HG03280 (cell line): ENCODE measurements around the gene ZNF285.
"Not testable (repeated sequence)": the region's sequence is repeated elsewhere in the genome, so short reads cannot be mapped to it uniquely, and the experiment has no call there.

Experiments
- ATAC-seq: cut with Tn5 transposase; IDR thresholded peaks from one replicate; pipeline ENCODE4 v1.9.1; 2021; ENCODE audit warnings: mild to moderate bottlenecking, moderate library complexity; ENCODE audit not compliant: unreplicated experiment

Gene ZNF285

DNA sequence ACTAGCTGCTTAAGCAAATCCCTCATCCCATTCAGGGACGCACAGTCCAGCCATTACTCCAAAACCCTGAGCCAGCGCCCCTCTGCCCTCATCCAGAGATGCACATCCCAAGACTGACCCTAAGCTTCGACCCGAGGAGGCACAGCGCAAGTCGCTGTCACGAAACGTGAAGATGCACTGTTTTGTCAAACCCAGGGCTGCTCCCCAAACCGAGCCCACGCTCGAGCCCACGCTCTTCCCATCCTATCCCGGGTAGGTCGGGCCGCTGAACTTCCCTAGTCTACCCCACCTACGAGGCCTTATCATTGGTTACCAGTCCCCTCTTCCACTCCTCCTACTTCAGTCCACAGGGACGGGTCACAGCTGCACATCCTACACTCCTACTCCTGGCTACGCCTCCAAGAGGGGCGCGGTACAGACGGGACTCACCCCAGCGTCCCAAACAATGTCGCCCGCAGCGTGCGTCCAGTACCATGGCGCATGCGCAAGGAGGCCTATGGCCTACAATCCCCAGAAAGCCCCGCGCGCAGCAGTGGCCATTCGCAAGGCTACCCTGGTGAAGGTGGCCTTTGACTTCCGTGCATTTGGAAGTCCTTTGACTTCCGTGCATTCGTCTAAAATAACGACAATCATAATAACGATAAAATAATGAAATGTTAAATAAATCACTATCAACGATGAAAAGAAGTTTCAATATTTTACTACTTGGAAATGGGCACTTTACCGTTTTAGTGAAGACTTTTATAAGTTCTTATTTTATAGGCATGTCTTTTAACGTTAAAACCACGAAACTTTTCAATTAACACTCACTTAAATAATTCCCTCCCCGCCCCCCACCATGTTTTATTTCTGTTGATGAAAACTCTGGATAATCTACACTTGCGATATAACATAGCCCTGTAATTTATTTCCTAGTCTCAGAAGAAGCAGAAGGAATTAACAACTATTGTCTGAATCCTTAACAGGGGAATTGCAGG is at the start of gene ZNF285:
TSS of gene ZNF285 (minus strand) at position 470 of the 977 bp plus-strand sequence. CDS start 4,395 bp downstream, outside the sequence.
- no peak for ATAC-seq

DNA sequence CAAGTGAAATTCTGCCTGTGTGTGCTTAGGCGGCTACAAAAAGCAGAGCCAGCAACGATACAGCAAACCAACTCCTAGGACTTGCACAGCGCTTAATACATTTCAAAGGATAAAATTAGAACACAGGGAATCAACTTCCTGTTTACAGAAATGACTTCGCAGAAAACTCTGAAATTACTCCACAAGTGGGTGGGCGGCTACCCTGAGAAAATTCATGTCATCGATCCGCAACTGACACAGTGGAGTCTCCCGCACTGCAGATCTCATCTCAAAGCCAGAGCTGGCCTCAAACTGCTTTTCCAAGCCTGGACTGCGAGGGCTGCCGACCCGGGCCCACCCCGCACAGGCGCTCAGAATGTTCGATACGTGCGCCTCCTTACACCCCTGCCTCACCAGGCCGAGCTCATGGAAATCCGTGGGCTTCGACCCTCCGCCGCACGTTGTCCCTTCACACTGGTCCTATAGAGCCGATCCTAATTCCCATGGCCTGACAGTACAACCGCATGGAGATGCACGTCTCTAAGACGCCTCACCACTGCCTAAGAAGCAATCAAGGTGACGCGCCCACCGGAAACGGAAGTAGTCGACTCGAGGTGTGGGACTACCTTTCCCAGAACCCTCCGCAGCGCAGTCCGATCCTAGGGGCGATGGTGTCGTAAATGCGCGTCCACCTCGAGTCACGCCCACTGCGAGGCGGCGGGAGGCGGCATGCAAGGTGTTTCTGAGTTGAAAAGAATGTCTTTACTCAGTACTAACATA is 46.7 kb upstream of the ZNF285 start, which contains the start of gene ZNF229:
TSS of gene ZNF229 (minus strand) at position 557 of the 759 bp plus-strand sequence. CDS start 5,625 bp downstream, outside the sequence.
- ATAC-seq, result no peak

DNA sequence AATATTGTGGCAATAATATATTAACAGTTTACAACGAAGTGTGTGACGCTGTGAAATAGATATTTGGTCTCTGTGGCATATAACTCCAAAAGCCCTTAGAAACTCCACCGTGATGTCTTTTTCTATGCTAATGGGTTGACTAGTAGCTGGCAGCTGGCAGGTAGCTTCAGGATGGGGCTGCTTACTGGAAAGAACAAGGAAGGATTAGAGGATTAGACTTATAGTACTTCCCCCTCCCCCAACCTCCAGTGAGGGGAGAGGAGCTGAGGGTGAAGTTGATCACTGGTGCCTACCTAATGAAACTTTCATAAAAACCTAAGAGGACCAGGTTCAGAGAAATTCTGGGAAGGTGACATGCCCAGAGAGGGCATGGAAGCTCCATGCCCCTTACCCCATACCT is 37.0 kb upstream of the ZNF285 start:
- ATAC-seq, result no peak

DNA sequence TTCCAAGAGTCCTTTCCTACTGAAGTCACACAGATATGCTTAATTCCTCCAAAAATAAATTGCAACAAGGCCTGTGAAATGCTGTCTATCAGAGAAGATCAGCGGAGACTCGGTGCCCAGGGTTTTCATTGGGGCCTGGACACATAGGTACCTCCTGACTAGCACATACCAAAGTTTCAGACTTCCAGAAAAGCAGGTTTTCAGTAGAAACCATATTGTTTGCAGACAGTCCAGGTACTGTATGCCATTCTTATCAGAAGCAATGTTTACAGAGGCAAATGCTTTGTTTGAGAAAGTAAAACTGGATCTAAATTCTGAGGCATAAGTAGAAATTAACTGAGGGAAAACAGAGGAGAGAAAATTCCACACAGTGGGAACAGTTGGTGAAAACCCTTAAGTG is 34.0 kb upstream of the ZNF285 start:
- no peak for ATAC-seq

DNA sequence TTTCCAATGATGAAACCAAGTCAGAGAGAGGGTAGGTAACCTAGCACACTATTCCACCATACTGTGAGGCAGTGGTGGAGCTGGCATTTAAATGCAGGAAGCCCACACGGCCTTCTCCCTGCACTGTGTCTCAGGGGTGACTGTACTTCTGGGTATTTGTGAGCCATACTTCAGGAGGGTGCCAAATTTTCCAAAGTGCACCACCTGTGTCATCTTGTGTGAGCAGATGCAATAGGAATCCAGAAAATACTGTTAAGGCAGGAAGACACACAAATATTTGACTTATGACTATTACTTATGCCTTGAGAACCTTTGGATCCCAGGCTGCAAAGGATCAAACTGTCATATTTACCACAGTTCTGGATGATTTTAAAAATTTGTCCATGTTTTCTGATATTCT is 29.5 kb upstream of the ZNF285 start:
- ATAC-seq, result no peak

DNA sequence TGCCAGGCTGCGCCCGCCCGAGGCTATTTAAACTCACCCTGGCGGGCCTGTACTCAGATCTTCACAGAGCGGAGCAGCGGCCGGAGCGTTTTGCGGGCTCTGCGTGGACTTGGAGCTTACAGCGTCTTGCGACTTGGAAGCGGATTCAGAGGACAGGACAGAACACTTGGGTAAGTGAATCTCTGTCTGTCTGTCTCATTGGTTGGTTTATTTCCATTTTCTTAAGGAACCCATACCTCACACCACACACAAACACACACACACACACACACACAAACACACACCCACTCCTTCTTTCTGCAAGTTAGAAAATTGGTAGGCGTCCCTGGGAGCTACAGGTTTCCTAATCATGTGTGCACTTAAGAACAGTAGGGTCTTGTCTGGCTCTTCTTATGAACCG is 14.1 kb upstream of the ZNF285 start:
- not testable (repeated sequence) for ATAC-seq

DNA sequence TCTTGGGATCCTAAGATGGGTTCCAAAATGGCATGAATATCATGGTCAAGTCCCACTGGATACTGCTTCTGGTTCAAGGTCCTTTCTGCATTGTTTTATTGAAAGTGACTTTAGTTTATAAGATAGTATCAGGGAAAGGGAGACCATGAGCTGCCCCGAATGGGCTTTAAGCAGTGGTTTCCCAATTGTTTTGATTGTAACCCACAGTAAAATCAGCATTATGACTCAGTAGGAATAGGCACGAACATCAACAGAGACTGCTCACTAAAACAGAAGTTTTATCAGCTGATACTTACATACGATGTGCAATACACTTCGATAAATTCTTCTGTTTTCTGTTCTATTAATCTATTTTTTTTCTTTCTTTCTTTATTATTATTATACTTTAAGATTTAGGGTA is 12.1 kb downstream of the ZNF285 start:
- ATAC-seq, result not testable (repeated sequence)

DNA sequence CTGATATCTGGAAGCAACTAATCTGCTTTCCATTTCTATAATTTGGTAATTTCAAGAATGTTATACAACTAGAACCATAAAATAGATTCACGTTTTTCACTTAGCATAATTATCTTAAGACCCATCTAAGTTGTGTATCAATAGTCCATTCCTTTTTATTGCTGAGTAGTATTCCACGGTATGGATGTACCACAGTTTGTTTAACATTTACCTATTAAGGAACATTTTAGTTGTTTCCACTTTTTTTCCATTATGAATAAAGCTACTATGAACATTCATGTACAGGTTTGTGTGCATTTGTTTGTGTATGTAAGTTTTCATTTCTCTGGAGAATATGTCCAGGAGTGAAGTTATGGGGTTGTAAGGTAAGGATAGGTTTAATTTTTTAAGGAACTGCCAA is 26.6 kb downstream of the ZNF285 start:
- ATAC-seq, result no peak

DNA sequence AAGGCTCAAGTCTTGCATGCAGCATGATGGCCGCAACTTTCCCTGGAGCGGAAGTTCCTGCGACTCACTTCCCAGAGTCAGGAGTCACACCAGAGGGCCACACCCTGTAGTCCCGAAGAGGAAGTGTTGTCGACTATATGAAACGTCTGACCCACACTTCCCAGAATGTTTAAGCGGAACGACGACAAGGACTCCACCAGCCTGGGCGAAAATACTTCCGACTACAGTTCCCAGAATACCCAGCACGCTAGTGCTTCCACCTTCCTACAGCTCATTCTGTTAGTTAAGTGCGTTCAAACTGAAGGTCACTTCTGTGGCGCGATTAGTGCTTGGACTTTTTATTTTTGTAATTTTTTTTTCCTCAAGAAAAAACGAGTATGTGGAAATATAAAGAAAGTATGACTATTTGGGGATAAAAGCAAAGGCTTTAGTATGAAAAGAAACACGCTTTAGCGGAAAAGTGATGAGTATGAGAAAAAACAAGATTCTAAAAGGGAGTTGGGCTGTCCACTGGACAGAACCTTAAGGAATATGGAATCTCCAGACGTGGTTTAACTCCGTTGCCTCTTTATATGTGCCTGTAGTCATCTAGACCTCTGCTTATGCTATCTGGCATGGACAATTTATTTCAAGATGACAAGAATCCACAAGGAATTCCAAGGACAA is 29.5 kb downstream of the ZNF285 start:
- ATAC-seq, result no peak

DNA sequence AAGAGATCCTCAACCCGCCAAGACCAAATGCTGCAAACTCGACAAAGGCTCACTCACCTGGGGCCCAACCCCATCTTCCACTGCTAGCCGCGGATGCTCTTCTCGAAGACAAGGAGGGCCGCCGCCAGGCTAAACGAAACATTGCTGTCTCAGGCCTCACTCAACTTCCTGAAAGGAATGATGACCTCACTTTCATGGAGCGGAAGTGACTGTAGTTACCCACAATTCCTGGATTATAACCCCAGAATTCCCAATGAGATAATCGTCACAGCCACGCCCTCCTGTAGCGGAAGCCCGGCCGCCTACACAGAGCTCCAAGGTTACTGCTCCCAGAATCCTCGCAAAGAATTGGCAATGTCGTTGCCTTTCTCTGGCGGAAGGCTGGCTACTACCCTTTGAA is 34.4 kb downstream of the ZNF285 start:
- no peak for ATAC-seq

DNA sequence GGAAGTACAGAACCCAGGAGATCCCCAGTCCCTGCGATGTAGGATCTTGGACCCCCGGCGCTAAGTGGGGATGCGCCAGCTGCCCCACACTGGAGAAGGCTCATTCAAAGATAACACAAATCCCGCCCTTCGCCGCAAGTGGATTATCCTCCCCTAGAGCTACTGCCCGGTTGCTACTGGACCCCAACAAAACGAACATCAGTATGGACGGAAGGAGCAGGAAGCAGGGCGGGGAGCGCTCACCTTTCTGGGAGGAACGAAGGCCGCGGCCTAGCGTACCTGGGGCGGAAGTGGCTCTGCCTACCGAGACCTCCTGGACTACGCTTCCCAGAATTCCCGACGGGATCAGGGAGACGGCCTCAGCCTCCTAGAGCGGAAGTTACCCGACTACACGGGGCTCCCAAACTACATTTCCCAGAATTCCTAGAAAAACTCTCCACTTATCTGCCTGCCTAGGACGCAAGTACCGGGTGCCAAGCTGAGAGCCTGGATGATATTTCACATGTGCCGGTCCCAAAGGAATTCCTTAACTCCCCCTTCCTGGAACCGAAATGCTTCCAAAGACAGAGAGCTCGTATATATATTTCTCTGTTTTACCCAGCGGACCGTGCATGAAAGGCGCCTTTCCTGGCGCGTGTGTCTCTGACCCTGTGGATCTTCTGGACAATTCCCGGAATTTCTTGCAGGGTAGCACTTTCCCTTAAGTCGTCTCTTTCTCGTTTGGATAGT is 44.9 kb downstream of the ZNF285 start, which contains the start of gene ZNF112:
TSS of gene ZNF112 (minus strand) at position 298 of the 729 bp plus-strand sequence. CDS start 16,141 bp downstream, outside the sequence.
- no peak for ATAC-seq

DNA sequence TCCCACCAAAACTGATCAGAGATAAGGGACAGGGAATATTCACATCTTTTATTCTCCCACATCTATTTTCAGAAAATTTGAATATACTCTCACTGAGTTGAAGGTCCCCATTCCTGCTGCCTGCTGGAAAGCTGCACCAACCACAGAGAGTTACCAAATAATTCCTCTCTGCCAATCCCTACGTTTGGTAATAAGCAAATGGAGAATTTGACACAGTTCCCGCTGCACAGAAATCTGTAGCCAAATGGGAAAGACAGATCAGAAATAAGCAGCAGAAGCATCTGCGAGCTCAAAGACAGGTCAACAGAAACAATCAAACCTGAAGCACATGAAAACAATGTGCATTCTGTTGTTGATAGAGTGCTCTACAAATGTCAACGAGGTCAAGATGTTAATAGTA is 54.9 kb downstream of the ZNF285 start:
- no peak for ATAC-seq

DNA sequence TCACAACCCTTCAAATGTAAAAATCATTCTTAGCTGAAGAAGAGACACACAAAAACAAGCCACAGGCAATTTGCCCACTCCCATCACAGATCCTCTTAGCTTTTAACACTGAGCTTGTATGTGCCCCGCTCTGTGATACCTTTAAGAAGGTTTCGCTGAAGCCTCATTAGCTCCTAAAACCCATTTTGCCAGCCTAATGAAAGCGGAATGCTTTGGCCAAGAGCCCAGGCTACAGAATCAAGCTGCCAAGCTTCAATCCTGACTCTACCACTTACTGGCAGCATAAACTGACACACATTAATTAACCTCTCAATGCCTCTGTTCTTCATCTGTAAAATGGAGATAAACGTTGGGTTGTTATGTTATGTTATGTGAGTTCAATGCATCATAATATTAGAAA is 55.4 kb downstream of the ZNF285 start:
- no peak for ATAC-seq

DNA sequence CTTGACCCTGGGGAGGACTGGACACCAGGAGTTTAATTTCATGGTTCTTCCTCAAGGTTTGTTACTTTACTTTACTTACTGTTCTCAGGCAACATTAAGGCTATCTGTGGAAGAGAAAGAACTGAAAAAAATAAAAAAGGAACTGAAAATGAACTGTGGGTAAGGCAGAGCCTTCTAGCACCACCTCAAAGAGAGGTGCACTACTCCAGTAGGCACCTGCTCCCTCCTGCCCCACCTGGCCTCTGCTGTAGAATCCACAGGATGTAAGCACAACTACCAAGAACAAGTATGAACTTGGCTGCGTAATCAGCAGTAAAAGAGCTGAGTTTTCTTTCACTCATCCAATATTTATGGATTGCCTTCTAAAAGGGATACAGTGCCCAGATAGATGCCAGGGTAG is 57.2 kb downstream of the ZNF285 start:
- no peak for ATAC-seq

DNA sequence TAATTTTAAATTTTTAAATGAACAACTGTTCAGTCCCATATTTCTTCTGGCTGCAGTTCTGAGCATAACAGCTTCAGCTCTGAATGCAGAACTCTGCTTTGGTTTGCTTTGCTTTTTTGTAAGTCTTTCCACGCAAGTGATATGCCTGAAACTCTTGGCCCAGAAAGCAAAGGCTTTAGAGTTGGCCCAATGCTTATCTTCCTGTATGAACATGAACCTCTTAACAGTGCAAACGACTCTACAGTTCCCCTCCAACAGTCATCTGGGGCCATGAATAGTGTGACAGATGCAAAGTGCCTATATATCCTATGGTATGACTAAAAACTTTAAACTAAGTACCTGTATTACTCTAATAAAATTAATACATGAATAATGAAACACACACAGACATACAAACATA is 59.6 kb downstream of the ZNF285 start:
- ATAC-seq, result no peak

DNA sequence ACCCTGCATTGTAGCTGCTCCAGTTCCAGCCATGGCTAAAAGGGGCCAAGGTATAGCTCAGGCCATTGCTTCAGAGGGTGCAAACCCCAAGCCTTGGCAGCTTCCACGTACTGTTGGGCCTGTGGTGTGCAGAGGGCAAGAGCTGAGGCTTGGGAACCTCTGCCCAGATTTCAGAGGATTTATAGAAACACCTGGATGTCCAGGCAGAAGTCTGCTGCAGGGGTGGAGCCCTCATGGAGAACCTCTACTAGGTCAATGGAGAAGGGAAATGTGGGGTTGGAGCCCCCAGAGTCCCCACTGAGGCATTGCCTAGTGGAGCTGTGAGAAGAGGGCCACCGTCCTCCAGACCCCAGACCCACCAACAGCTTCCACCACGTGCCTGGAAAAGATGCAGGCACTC is 66.8 kb downstream of the ZNF285 start:
- ATAC-seq, result not testable (repeated sequence)
